NB4 (cell line): ENCODE data around the gene VWA3B.

Experiments used
- MYC ChIP-seq: IDR thresholded peaks from 2 replicates; pipeline ENCODE4 v1.6.1; 2011; ENCODE audit warnings: low read depth, low read length
- TF ChIP-seq, protein P1 (sequence below): IDR thresholded peaks from one replicate; pipeline ENCODE4 v1.5.1; 2012; ENCODE audit warnings: low read depth, low read length

DNA sequence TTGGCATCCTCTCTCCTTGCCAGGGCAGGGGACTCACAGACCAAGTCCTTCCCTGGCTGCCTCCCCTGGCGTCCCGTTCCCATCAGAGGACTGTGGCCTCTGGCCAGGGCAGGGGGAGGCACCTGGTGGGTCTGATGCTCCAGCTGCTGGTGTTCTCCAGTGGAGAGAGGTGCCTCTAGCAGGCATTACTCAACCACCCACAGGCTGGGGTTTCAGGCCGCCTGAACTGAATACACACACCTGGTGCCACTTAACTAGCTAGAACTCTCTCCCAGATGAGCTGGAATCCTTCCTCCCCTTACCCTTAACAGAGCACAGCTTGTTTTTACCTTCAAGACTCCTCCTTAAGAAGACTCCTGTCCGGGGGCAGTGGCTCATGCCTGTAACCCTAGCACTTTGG is 221.6 kb downstream of the VWA3B start:
- TF ChIP-seq, protein P1, sequence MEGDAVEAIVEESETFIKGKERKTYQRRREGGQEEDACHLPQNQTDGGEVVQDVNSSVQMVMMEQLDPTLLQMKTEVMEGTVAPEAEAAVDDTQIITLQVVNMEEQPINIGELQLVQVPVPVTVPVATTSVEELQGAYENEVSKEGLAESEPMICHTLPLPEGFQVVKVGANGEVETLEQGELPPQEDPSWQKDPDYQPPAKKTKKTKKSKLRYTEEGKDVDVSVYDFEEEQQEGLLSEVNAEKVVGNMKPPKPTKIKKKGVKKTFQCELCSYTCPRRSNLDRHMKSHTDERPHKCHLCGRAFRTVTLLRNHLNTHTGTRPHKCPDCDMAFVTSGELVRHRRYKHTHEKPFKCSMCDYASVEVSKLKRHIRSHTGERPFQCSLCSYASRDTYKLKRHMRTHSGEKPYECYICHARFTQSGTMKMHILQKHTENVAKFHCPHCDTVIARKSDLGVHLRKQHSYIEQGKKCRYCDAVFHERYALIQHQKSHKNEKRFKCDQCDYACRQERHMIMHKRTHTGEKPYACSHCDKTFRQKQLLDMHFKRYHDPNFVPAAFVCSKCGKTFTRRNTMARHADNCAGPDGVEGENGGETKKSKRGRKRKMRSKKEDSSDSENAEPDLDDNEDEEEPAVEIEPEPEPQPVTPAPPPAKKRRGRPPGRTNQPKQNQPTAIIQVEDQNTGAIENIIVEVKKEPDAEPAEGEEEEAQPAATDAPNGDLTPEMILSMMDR: no peak
- TF ChIP-seq MYC: no peak
